ENCODE results near the gene SLC19A1. TPM values are rescaled to one million over a fixed set of nuclear protein-coding genes. Genes with fewer than 3 reads are reported as not detected.

Gene SLC19A1
- total RNA-seq, 4 donors from 2014 or later = 7.0 to 9.8 (median 7.9) TPM

GRCh38 chr21:45508607-45509565 is 33.4 kb downstream of the SLC19A1 start:
- Histone ChIP-seq H3K27ac (no peak overlapping the region), H3K9me3 (no peaks in the 10 kb centered on the region), H3K4me1 (no peaks in the 10 kb centered on the region), H3K36me3 (peaks cover 60% of the 10 kb centered on the region), H3K27me3 (no peaks in the 10 kb centered on the region), H3K4me3 (no peak overlapping the region)
- DNase-seq (ENCODE audit: low spot score in 2 of 2) = peak; percentile 57 to 74
- 75% methylated on average over 12 of the region's 42 CpGs for WGBS
- TF ChIP-seq CTCF (IDR thresholded peaks at IDR 0.05) = no peak
- no peak for TF ChIP-seq EP300 (IDR thresholded peaks at IDR 0.05)
- no peak for TF ChIP-seq POLR2A (IDR thresholded peaks at IDR 0.05)
- no peak for TF ChIP-seq POLR2AphosphoS5 (IDR thresholded peaks at IDR 0.05)

- over 99% methylated on average over 3 of the region's 3 CpGs for WGBS
- Histone ChIP-seq H3K27ac (no peak overlapping the region), H3K4me3 (no peak overlapping the region), H3K4me1 (no peaks in the 10 kb centered on the region), H3K36me3 (peaks cover 54% of the 10 kb centered on the region), H3K9me3 (no peaks in the 10 kb centered on the region), H3K27me3 (no peaks in the 10 kb centered on the region)
- TF ChIP-seq EP300 (IDR thresholded peaks at IDR 0.05) (no peak), CTCF (IDR thresholded peaks at IDR 0.05) (no peak), POLR2A (IDR thresholded peaks at IDR 0.05) (no peak), POLR2AphosphoS5 (IDR thresholded peaks at IDR 0.05) (no peak)
- peak; percentile 35 to 58 for DNase-seq (ENCODE audit: low spot score in 2 of 2)
Observed at GRCh38 chr21:45507888-45508508, 34.2 kb downstream of the SLC19A1 start.

- Histone ChIP-seq H3K27ac (no peak overlapping the region), H3K4me3 (no peak overlapping the region)
Observed at GRCh38 chr21:45507523-45507875, 34.7 kb downstream of the SLC19A1 start.

GRCh38 chr21:45506836-45507522 is 35.3 kb downstream of the SLC19A1 start:
- DNase-seq (ENCODE audit: low spot score in 2 of 2) = peak; percentile 50 to 57
- Histone ChIP-seq H3K9me3 (no peaks in the 10 kb centered on the region), H3K4me1 (no peaks in the 10 kb centered on the region), H3K27ac (no peak overlapping the region), H3K4me3 (no peak overlapping the region), H3K27me3 (no peaks in the 10 kb centered on the region), H3K36me3 (peaks cover 43% of the 10 kb centered on the region)
- TF ChIP-seq POLR2AphosphoS5 (IDR thresholded peaks at IDR 0.05) (no peak), EP300 (IDR thresholded peaks at IDR 0.05) (no peak), POLR2A (IDR thresholded peaks at IDR 0.05) (no peak), CTCF (IDR thresholded peaks at IDR 0.05) (no peak)
- WGBS = 88% methylated on average over 9 of the region's 13 CpGs

More at GRCh38 chr21:45507523-45507875, 34.7 kb downstream of the SLC19A1 start:
- Histone ChIP-seq H3K27me3 (no peaks in the 10 kb centered on the region), H3K4me1 (no peaks in the 10 kb centered on the region), H3K9me3 (no peaks in the 10 kb centered on the region), H3K36me3 (peaks cover 49% of the 10 kb centered on the region)
- peak in 1 of 2 donors; percentile 36 for DNase-seq (ENCODE audit: low spot score in 2 of 2)
- TF ChIP-seq POLR2AphosphoS5 (IDR thresholded peaks at IDR 0.05) (no peak), EP300 (IDR thresholded peaks at IDR 0.05) (no peak), POLR2A (IDR thresholded peaks at IDR 0.05) (no peak), CTCF (IDR thresholded peaks at IDR 0.05) (no peak)
- WGBS = 80% methylated on average over 9 of the region's 9 CpGs
